GM12892 (cell line): ENCODE data around the gene ENOX1.

Experiments used
- DNase-seq: peaks from one replicate; pipeline ENCODE4 v3.0.0; 2011; ENCODE audit not compliant: insufficient read length
- FAIRE-seq: peaks from 2 replicates; lab custom pipeline; 2011; peaks lifted over from hg19 to GRCh38; lab: Jason Lieb, UNC
- POLR2A ChIP-seq: IDR thresholded peaks from 2 replicates; pipeline ENCODE4 v1.6.1; 2011; ENCODE audit warnings: low read depth, low read length, control low read depth
- POLR2AphosphoS5 ChIP-seq: IDR thresholded peaks from 2 replicates; pipeline ENCODE4 v1.6.1; 2011; ENCODE audit warnings: low read depth, low read length, control low read depth
- TAF1 ChIP-seq: IDR thresholded peaks from 2 replicates; pipeline ENCODE4 v1.6.1; 2011; ENCODE audit warnings: low read depth, mild to moderate bottlenecking, control low read depth, low read length, borderline replicate concordance

The ENOX1 gene

GRCh38 chr13:43551897-43552456, 234.8 kb downstream of the ENOX1 start:
- DNase-seq = no peak
- FAIRE-seq = no peak
- TF ChIP-seq POLR2AphosphoS5 = no peak
- TF ChIP-seq TAF1 = no peak
- TF ChIP-seq POLR2A = no peak

- DNase-seq (no peak), FAIRE-seq (no peak)
Measured at GRCh38 chr13:43546816-43547215, 240.0 kb downstream of the ENOX1 start.

GRCh38 chr13:43546251-43546650, 240.5 kb downstream of the ENOX1 start:
- FAIRE-seq = no peak
- DNase-seq = no peak
- TF ChIP-seq TAF1 (no peak), POLR2A (no peak), POLR2AphosphoS5 (no peak)

More at GRCh38 chr13:43546816-43547215, 240.0 kb downstream of the ENOX1 start:
- TF ChIP-seq TAF1 (no peak), POLR2A (no peak), POLR2AphosphoS5 (no peak)

- DNase-seq (no peak), FAIRE-seq (no peak)
- no peak for TF ChIP-seq TAF1
- no peak for TF ChIP-seq POLR2A
- no peak for TF ChIP-seq POLR2AphosphoS5
Measured at GRCh38 chr13:43545317-43545874, 241.4 kb downstream of the ENOX1 start.

- FAIRE-seq (no peak), DNase-seq (no peak)
- TF ChIP-seq TAF1 = no peak
- no peak for TF ChIP-seq POLR2A
- TF ChIP-seq POLR2AphosphoS5 = no peak
Measured at GRCh38 chr13:43544631-43545030, 242.1 kb downstream of the ENOX1 start.

GRCh38 chr13:43544011-43544410, 242.8 kb downstream of the ENOX1 start:
- DNase-seq (no peak), FAIRE-seq (no peak)
- TF ChIP-seq TAF1 (no peak), POLR2A (no peak), POLR2AphosphoS5 (no peak)

- TF ChIP-seq TAF1 (no peak), POLR2AphosphoS5 (no peak), POLR2A (no peak)
- DNase-seq (no peak), FAIRE-seq (no peak)
Measured at GRCh38 chr13:43543331-43543730, 243.4 kb downstream of the ENOX1 start.

- no peak for DNase-seq
Measured at GRCh38 chr13:43537124-43537523, 249.6 kb downstream of the ENOX1 start.

GRCh38 chr13:43529796-43530195, 257.0 kb downstream of the ENOX1 start:
- DNase-seq (no peak), FAIRE-seq (peak; percentile 30)
- no peak for TF ChIP-seq POLR2AphosphoS5
- no peak for TF ChIP-seq POLR2A
- no peak for TF ChIP-seq TAF1

More at GRCh38 chr13:43537124-43537523, 249.6 kb downstream of the ENOX1 start:
- FAIRE-seq = no peak
- TF ChIP-seq TAF1 (no peak), POLR2AphosphoS5 (no peak), POLR2A (no peak)

- peak; percentile 90 for FAIRE-seq
- DNase-seq = no peak
- TF ChIP-seq POLR2AphosphoS5 (no peak), TAF1 (no peak), POLR2A (no peak)
Measured at GRCh38 chr13:43528992-43529391, 257.8 kb downstream of the ENOX1 start.

- TF ChIP-seq POLR2A = no peak
- DNase-seq (no peak), FAIRE-seq (no peak)
Measured at GRCh38 chr13:43522788-43523187, 264.0 kb downstream of the ENOX1 start.

GRCh38 chr13:43520351-43520750, 266.4 kb downstream of the ENOX1 start:
- DNase-seq (no peak), FAIRE-seq (no peak)
- no peak for TF ChIP-seq POLR2AphosphoS5
- no peak for TF ChIP-seq TAF1
- no peak for TF ChIP-seq POLR2A

GRCh38 chr13:43518833-43519232, 267.9 kb downstream of the ENOX1 start:
- TF ChIP-seq POLR2AphosphoS5 = no peak
- TF ChIP-seq TAF1 = no peak
- FAIRE-seq (no peak), DNase-seq (no peak)
